Urinary bladder (tissue), 4 donors: Measurements from ENCODE around the gene KIF26B. TPM values are rescaled to one million over a fixed set of nuclear protein-coding genes. Genes with fewer than 3 reads are reported as not detected.

Experiments used
- DNase-seq: peaks from one replicate; pipeline ENCODE4 v3.0.0-alpha.2; 2015; ENCODE audit errors: extremely low spot score
- H3K27ac ChIP-seq: one replicate; pipeline ENCODE4 v1.5.1; 2013; ENCODE audit warnings: low read depth, mild to moderate bottlenecking, moderate library complexity
- H3K36me3 ChIP-seq: one replicate; pipeline ENCODE4 v1.6.1; 2013; ENCODE audit warnings: mild to moderate bottlenecking, moderate library complexity; ENCODE audit not compliant: insufficient read depth
- H3K4me1 ChIP-seq: one replicate; pipeline ENCODE4 v1.6.1; 2013; ENCODE audit warnings: mild to moderate bottlenecking, moderate library complexity; ENCODE audit not compliant: insufficient read depth
- H3K4me3 ChIP-seq: one replicate; pipeline ENCODE4 v1.5.1; 2013; ENCODE audit warnings: low read depth, low read length
- WGBS: extraction: QIAGEN DNeasy Blood & Tissue Kit; methylation state at CpG from one replicate; pipeline ENCODE4 v1.1.7; 2013; 5-methylcytosine and 5-hydroxymethylcytosine counted together
- polyA plus RNA-seq: library from polyadenylated mRNA; stranded (reverse); fragments of 200-250 nt; gene quantifications from one replicate; pipeline ENCODE4 v1.2.3, GENCODE V29; 2013
- total RNA-seq: library from RNA; depleted of rRNA; stranded (reverse); fragments of >200 nt; gene quantifications from one replicate; pipeline ENCODE4 v1.2.3, GENCODE V29; 2014
- donor health status: healthy with polysubstance abuse.
- donor health status: healthy.

Gene KIF26B
- total and polyA plus RNA-seq, 2 donors: 0.62 to 12.2 TPM

- no peak overlapping the region for H3K27ac ChIP-seq
- 90% methylated on average over 9 of the region's 9 CpGs for WGBS
- no peaks in the 10 kb centered on the region for H3K36me3 ChIP-seq
- H3K4me3 ChIP-seq: no peak overlapping the region
- no peak for DNase-seq
- H3K4me1 ChIP-seq: no peaks in the 10 kb centered on the region
Observed at GRCh38 chr1:245195398-245195797, 40.6 kb downstream of the KIF26B start.

DNA sequence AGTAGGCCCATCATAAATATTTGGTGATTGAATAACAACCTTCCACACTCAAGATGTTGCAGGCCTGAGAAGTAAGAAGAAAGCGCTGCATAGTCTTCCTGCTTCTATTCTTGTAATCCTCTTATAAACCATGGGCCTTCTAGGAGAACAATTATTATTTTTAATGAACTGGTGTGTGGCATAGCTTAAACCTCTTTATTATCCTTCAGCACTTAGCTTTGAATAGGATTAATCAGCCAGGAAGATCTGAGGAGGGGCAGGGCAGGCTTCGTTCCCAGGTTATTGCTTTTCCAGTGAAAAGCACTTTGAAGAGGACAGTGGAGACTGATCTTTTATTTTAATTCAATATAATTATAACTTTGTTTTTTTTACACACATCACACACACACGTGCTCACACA, 42.3 kb downstream of the KIF26B start:
- WGBS: 80% methylated on average over 3 of the region's 3 CpGs
- H3K4me3 ChIP-seq: no peak overlapping the region
- no peaks in the 10 kb centered on the region for H3K4me1 ChIP-seq
- DNase-seq: no peak
- no peak overlapping the region for H3K27ac ChIP-seq
- no peaks in the 10 kb centered on the region for H3K36me3 ChIP-seq

DNA sequence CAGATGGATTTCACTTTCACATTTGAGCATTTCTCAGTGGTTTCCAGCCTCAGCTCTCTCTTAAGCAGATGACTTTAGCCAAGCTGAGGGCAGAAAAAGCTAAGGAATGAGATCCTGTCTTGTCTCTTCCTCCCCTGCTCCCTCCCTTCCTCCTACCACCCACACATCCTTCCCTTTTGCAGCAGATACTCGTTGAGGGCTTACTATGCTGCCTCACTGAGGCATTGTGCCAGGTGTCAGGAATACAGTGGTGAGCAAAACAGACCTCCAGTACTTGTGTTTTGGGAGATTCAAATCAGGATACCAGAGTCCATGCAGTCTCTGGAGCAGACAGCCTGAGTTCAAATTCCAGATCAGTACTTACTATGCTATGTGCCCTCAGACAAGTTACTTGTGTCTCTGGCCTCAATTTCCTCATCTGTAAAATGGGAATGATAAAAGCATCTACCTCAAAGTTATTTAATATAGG, 43.2 kb downstream of the KIF26B start:
- WGBS: 3% methylated on average over 1 of the region's 1 CpG
- H3K36me3 ChIP-seq: no peaks in the 10 kb centered on the region
- H3K4me3 ChIP-seq: no peak overlapping the region
- DNase-seq: no peak
- H3K27ac ChIP-seq: no peak overlapping the region
- no peaks in the 10 kb centered on the region for H3K4me1 ChIP-seq

DNA sequence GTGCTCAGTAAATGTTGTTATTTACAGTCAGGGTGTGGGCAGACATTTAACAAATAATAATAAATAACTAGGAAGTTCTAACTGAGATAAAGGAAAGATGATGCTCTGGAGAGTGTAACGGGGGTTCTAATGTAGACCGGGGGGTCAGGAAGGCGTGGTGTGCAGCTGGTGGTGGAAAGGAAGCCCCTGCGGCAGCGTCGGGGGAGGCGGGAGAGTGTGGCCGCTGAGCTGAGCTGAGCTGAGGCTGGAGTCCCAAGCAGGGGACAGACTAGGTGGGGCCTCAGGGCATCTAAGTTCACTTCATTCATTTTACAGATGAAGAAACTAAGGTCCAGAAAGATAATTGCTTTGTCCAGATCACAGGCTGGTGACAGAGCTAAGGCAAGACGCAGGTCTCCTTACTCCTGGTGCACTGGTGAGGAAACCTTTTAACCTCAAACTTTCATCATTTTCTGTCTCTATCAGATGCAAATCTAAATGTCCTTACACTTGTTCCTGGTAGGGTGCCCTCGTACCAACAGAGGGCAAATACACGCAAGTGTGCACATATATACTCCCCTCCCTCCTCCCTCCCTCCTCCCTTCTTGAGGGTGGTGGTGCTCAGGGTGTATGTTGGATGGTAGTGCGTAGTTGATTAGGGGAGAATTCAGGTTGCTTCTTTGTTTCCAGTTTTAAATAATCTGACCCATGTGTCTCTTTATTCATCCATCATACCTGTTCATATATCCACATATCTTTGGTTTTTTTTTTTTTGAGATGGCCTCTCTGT, 44.1 kb downstream of the KIF26B start:
- DNase-seq: no peak
- Histone ChIP-seq H3K4me1 (no peaks in the 10 kb centered on the region), H3K27ac (no peak overlapping the region), H3K4me3 (no peak overlapping the region), H3K36me3 (no peaks in the 10 kb centered on the region)
- WGBS: 69% methylated on average over 12 of the region's 12 CpGs

DNA sequence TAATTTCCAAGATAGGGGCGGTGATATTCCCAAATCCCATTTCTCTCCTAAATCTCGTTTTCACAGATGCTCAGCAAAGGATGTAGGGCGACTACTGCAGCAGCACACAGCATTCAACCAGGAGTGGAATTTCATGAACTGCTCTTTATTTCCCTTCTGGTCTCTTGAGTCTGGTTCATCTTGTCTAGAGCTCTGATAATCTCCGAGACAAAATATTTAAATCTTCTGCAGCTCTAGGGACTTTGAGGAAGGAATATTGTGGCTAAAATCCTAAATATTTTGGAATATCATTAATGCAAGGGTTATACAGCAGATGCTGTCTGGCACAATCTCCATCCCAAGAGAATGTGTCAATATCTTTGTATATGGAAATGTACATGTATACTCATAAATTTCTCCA, 45.4 kb downstream of the KIF26B start:
- Histone ChIP-seq H3K4me1 (no peaks in the 10 kb centered on the region), H3K36me3 (no peaks in the 10 kb centered on the region), H3K4me3 (no peak overlapping the region), H3K27ac (no peak overlapping the region)
- DNase-seq: no peak
- 68% methylated on average over 4 of the region's 4 CpGs for WGBS

DNA sequence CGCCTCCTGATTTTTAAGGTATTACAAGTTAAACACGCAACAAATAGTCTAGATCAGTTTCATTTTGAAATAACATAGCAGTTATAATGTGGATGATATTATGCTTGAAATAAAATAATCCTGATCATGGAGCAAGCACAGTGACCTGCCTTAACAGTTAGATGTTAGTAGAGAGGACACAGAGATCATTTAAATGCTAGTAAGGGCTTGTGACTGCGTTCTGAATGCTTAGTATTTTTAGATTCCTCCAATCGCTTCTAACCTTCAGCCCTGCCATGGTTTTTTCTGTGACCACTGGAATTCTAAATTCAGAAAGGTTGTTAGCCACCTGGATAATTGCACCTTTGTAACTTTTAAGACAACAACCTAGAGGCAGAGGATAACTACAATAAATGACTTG, 46.4 kb downstream of the KIF26B start:
- no peak for DNase-seq
- no peak overlapping the region for H3K4me3 ChIP-seq
- no peak overlapping the region for H3K27ac ChIP-seq
- H3K4me1 ChIP-seq: no peaks in the 10 kb centered on the region
- H3K36me3 ChIP-seq: no peaks in the 10 kb centered on the region
- 91% methylated on average over 4 of the region's 4 CpGs for WGBS

- Histone ChIP-seq H3K36me3 (no peaks in the 10 kb centered on the region), H3K27ac (no peak overlapping the region), H3K4me1 (no peaks in the 10 kb centered on the region), H3K4me3 (no peak overlapping the region)
- 70% methylated on average over 5 of the region's 5 CpGs for WGBS
- no peak for DNase-seq
Observed at GRCh38 chr1:245201827-245202226, 47.0 kb downstream of the KIF26B start.

- Histone ChIP-seq H3K4me3 (no peak overlapping the region), H3K36me3 (no peaks in the 10 kb centered on the region), H3K27ac (no peak overlapping the region), H3K4me1 (no peaks in the 10 kb centered on the region)
- no peak for DNase-seq
- WGBS: 69% methylated on average over 3 of the region's 3 CpGs
Observed at GRCh38 chr1:245205396-245205795, 50.6 kb downstream of the KIF26B start.

- WGBS: 97% methylated on average over 1 of the region's 1 CpG
- Histone ChIP-seq H3K27ac (no peak overlapping the region), H3K4me1 (no peaks in the 10 kb centered on the region), H3K4me3 (no peak overlapping the region), H3K36me3 (no peaks in the 10 kb centered on the region)
- DNase-seq: no peak
Observed at GRCh38 chr1:245205864-245206263, 51.1 kb downstream of the KIF26B start.

- Histone ChIP-seq H3K27ac (no peak overlapping the region), H3K36me3 (no peaks in the 10 kb centered on the region), H3K4me1 (no peaks in the 10 kb centered on the region), H3K4me3 (no peak overlapping the region)
- DNase-seq: no peak
- WGBS: 96% methylated on average over 11 of the region's 11 CpGs
Observed at GRCh38 chr1:245207056-245207638, 52.4 kb downstream of the KIF26B start.

DNA sequence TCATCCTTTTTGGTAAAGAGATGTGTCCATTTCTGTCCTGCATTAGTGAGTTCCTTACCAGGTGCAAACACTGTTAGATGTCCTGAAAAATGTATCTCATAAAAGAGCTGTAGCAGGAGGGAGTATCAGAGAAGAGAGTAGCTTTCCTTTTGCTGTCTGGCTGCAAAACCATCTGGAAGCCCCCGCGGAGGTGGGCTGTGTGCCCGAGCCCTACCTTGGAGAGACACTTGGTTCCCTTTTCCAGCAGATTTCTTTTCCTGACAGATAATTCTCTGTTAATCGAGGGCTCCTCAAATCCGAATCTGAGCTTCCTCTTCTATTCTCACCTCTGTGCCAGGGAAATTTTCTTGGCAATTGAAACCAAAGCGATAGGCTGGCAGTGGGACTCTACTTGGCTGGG, 53.0 kb downstream of the KIF26B start:
- WGBS: 97% methylated on average over 6 of the region's 6 CpGs
- Histone ChIP-seq H3K4me3 (no peak overlapping the region), H3K27ac (no peak overlapping the region), H3K36me3 (no peaks in the 10 kb centered on the region), H3K4me1 (no peaks in the 10 kb centered on the region)
- no peak for DNase-seq

DNA sequence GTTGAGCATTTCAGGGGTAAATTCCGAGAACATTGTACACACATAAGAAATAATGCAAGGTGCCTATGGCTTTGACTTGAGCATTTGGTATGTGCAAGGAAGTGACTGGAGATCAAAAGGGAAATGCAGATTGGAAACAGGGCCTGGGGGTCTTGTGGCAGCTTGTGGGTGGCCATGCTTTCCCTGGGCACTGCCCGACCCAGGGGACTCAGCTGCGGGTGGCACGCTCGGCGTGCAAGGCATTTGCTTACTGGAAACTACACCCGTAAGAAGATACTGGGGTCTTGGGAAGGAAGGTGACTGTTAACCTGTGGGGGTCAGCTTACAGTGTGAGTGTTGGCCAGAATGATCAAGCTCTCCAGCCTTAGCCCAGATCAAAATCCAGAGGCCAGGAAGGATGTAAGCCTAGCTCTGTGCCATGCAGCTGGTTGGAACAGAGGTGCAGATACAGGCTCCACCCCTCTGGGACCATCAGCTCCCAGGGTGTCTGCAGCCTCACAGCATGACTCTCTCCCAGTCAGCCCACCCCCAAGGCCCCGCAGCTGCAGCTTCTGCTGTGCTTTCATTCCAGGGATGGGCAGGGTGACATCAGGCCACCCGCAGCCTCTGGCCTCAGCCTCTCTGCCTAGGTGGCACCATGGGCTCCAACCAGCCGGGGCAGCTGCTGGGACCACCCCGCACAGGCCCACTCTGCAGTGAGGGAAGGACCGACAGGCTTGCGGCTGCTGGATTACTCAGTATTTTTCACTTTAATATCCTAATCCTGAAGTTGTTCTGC, 55.1 kb downstream of the KIF26B start:
- WGBS: 85% methylated on average over 13 of the region's 13 CpGs
- DNase-seq: no peak
- H3K4me3 ChIP-seq: no peak overlapping the region

DNA sequence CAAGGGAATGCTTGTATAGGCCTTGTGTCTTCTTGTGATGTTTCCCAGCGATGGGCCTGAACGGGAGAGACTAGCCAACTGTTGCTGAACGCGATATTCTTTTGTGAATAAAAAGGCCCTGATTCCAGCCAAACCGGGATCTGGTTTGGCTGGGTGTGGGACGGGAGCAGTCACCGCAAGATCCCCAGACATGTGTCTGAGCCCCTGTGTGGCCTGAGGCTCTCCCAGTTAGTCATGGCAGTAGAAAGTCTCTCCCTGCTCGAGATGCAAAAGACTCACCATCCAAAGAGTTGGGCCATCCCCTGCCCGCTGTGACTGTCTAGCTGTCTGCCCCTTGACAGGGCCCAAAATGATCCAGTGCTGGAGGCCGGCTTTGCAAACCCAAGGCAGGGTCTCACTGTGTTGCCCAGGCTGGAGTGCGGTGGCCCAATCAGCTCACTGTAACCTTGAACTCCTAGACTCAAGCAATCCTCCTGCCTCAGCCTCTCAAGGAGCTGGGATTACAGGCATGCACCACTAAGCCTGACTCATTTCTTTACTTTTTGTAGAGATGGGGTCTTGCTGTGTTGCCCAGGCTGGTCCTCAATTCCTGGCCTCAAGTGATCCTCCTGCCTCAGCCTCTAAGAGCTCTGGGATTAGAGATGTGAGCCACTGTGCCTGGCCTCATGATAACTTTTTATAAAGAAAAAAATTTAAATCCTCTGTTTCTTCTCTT, 56.4 kb downstream of the KIF26B start:
- no peak overlapping the region for H3K27ac ChIP-seq
- no peaks in the 10 kb centered on the region for H3K4me1 ChIP-seq
- H3K36me3 ChIP-seq: no peaks in the 10 kb centered on the region
- no peak for DNase-seq
- 82% methylated on average over 11 of the region's 11 CpGs for WGBS
- H3K4me3 ChIP-seq: no peak overlapping the region

More for the DNA sequence above, 55.1 kb downstream of the KIF26B start:
- Histone ChIP-seq H3K4me1 (no peaks in the 10 kb centered on the region), H3K36me3 (no peaks in the 10 kb centered on the region), H3K27ac (no peak overlapping the region)
